Activated naive CD4-positive, alpha-beta T cell treated with Interleukin-2 at 50 U/mL for 16 hours (primary cell): ENCODE measurements around the gene ATP6V0C.
A peak's percentile ranks its signal among the peaks of the same experiment; 100 is the strongest.

Experiments
- DNase-seq: peaks from one replicate; pipeline ENCODE4 v3.0.0-alpha.2; 2020

ATP6V0C gene

GRCh38 chr16:2512735-2513404, 882 bp upstream of the ATP6V0C start:
- DNase-seq = no peak

GRCh38 chr16:2514333-2515179, 804 bp downstream of the ATP6V0C start:
- peak; percentile 40 for DNase-seq

- no peak for DNase-seq
Observed at GRCh38 chr16:2515180-2515851, 1.6 kb downstream of the ATP6V0C start.

DNA sequence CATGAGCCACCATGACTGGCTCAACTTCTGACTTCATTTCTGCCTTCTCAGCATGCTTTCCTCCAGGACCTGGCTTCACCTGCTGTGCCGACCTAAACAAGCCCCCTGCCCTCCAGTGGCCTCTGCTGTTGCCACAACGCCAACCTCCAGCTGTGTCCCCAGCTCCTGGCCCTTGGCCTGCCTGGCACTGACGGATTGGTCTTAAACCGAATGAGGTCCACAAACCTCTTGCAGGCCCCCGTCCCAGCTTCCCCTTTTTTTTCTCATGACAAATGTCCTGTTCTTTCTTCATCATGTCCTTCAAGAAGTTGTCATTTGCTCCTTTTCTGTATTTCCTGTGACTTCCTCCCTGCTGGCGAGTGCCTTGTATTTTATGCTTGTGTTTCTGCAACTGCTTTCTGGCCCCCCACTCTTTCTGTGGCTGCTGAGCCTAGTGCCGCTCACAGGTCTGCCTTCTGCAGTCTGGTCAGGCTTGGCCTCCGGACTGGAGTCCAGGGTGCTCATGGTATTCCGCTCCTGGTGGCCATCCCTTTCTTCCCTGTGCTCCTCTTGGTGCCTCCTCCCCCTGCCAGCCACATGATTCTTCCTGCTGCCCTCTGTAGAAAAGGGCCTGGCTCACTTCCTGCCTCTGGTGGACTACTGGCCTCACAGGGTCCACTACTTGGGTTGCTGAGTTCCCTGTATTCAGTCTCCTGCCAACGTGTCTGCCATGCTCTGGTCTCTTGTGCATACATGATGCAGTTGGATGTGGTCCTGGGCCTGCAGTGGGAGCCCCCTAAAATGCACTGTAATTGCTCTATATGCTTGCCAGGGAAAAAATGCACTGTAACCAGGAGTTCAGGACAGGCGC, 2.9 kb downstream of the ATP6V0C start:
- no peak for DNase-seq

DNA sequence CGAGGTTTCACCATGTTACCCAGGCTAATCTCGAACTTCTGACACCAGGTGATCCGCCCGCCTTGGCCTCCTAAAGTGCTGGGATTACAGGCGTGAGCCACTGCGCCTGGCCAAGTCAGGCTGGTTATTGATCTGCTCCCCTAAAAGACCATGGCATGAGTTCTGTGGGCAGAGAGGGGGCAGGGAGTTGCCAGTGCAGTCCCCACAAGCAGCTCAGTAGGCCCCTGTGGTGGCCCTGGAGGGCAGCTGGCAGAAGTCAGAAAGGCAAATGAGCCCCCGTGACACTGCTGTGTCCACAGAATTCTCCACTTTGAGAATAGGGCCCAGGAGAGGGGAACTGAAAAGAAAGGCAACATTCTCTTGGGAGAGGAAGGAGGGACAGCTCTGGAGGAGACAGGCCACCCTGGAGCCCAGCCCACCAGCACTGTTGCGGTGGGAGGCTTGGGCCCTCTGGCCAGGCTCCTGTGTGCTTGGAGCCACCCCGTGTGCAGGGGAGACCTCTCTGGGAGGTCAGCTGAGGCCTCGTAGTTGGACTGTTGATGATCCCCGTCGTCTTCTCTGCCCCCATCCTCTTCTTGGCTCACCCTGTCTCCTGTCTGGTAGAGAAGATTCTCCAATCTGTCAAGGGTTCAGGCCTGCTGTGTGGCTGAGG, 4.3 kb downstream of the ATP6V0C start:
- DNase-seq = no peak

DNA sequence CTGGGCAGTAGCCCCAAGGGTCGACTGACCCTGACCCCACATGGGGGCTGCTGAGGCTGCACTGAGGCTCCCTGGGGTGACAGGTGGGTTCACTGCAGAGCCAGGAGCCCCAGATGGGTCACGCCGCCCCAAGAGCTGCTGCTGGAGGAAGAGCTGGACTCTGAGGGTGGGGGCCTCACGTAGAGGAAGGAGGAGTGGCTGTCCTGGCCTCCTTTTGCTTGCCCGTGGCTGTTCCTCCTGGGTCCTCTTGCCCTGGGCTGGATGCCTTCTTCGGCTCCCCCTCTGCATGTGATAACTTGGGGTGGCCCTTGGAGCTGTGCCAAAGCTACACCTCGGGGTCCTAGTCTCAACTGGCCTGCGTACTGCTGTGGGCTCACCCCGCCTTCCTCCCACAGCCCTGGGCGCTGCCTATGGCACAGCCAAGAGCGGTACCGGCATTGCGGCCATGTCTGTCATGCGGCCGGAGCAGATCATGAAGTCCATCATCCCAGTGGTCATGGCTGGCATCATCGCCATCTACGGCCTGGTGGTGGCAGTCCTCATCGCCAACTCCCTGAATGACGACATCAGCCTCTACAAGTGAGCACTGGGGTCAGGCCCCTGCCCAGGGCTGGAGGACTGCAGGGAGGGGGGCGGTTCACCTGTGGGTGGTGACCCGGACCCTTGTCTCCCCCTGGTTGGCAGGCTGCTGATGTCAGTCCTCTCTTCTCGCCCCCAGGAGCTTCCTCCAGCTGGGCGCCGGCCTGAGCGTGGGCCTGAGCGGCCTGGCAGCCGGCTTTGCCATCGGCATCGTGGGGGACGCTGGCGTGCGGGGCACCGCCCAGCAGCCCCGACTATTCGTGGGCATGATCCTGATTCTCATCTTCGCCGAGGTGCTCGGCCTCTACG, 5.3 kb downstream of the ATP6V0C start:
- DNase-seq = no peak

GRCh38 chr16:2519711-2520080, 5.9 kb downstream of the ATP6V0C start:
- DNase-seq = no peak

DNA sequence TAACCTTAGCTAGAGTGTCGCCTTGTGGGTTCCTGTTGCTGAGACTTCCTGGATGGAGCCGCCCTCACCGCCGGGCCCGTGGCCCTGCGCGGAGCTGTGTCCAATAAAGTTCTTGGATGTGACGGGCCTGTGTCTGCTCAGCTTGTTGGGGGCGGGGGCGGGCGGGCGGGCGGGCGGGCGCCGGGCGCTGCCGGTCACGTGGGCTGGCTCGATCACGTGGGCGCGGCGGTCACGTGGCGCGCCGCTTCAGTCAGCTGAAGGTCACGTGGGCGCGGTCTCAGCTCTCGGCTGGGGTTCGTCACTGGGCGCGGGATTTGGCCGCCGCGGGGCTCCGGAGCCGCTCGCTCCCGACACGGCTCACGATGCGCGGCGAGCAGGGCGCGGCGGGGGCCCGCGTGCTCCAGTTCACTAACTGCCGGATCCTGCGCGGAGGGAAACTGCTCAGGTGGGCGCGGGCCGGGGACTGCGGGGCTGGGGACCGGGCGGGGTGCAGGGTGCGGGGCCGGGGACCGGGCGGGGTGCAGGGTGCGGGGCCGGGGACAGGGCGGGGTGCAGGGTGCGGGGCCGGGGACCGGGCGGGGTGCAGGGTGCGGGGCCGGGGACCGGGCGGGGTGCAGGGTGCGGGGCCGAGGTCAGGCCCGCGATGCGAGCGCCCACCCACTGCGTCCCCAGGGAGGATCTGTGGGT, 6.5 kb downstream of the ATP6V0C start, which contains the start of gene AMDHD2:
TSS of gene AMDHD2 (plus strand) at position 275 of the 687 bp plus-strand sequence. CDS start at position 363, 88 bp downstream.
- peak; percentile 90 for DNase-seq

- DNase-seq = peak; percentile 56
Observed at GRCh38 chr16:2520784-2521531, 7.2 kb downstream of the ATP6V0C start.

DNA sequence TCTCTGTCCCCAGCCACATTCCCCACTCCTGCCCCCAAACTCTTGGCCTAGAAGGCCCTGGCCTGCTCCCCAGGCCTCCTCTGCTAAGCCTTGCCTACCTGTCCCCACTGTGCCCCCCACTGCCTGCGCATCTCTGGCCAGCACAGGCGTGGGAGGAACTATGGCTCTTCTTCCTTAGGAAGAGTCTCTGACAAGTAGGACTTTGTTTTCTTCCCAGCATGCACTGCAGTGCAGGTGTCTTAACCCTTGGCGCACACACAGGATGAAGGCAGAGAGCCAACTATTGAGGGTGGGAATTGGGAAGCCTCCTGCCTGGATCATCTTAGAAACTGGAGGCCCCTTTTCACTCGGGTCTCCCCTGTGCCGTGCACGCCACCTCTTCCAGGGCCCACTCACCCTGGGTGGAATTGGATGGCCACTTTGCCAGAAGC, 10.1 kb downstream of the ATP6V0C start:
- DNase-seq = no peak

DNA sequence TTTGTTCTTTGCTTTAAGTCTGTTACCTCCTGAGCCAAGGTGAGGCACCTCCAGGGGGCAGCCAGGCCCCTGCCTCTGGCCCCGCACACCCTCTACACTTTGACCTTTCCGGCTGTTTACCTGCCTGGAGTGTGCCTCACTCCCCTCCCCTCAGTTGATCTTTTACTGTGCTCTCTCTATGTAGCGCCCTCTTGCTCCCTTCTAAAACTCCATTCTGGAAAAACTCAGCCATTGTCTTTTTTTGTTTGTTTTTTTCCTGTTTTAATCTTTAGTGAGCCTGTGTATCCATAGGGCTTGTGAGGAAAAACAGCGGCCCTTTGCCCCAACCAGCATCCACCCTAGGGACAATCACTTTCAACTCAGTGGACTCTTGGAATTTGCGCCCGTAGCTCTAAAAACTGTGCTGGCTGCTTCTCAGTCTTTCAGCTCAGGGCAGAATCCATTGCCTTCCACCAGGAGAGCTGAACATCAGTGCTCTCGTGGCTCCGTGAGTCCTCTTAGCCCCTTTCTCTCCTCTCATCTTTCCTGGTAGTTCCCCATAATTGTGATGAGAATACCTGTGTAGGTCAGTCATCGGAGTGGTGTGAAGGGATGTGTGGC, 10.7 kb downstream of the ATP6V0C start:
- DNase-seq = no peak

DNA sequence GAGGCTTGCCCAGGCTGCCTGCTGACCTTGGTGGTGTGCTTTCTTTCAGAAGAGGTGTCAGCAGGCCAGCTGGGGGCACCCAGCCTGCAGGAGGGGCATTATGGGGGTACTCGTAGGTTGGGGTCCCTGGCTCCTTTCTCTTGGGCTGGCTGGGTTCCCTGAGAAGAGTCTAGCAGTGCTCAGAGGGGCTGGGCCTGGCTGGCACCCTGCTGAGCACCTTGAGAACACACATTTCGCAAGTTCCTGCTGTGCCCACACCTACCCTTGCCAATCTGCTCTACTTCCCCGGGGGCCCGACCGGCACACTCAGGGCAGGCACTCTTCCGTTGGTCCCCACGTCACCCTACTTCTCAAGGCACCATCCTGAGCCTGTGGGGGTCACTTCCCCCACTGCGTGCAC, 12.4 kb downstream of the ATP6V0C start:
- no peak for DNase-seq

DNA sequence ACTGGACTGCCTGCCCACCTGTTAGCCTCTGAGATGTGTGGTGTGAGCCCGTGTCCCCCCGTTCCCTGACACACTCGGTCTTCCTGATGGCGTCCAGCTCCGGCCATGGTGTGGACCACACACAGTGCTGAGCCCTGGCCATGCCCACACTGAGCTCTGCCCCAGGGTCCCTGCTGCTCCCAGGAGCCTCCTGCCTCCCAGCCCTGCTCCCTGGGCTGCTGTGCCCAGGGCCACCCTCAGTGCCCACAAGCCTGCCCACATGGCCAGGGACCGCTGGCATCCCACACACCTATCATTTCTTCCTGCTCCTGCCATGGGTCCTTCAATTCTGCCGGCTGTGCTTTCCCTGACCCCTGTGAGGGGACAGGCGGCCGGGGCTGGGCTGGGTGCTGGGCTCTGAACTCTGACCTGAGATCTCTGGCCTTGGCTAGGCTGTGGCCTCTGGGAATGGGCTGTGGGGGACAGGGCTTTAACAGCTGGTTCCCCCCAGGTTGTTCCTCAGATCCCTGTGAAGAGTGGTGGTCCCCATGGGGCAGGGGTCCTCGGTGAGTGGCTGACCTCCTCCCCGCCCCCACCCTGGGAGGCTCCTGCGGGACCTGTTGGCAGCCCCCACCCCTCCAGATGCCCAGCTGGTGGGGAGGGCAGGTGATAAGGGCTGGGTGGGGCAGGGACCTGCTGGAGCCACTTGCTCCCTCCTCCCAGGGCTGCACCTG, 13.5 kb downstream of the ATP6V0C start:
- no peak for DNase-seq

- DNase-seq = no peak
Observed at GRCh38 chr16:2527784-2528100, 14.0 kb downstream of the ATP6V0C start.

GRCh38 chr16:2528161-2529060, 14.7 kb downstream of the ATP6V0C start:
- no peak for DNase-seq

DNA sequence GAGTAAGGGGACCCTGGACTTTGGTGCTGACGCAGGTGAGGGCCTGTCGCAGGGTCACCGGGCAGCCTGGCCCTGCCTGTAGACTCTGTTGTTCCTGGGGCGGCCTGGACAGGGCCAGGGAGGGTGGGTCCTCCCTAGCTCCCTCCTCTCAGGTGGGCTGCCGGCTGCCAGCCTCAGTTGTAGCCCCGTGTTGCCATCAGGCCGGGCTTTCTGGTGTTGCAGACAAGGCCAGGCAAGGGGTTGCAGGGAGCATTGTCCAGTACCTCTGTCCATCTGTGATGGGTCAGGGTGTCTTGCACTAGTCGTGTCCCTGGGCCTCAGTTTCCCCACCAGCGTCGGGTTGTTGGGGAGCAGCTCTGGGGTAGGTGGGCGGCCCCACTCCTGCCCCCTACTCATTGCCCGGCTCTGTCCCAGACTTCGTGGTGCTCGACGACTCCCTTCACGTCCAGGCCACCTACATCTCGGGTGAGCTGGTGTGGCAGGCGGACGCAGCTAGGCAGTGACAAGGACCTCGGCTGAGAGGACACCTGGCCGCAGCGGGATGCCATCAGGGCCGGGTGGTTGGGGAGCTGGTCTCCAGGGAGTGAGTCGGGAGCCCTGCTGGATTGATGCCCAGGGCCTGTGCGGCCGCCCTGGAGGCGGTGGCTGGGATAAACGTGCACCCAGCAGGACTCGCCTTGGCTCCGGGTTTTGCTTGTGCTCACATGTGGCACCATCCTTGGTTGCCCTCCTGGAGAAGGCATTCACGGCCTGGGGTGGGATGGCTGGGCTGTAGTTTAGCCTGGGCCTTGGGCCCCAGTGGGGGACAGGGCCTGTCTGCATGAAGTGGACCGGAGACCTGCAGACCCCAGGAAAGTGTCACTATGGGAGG, 15.5 kb downstream of the ATP6V0C start:
- no peak for DNase-seq
